Measurements from ENCODE around the gene SRC.

- no peak for TF ChIP-seq EZH2 (IDR thresholded peaks at IDR 0.05; ENCODE audit: borderline replicate concordance, low read length)
- TF ChIP-seq CTCF (IDR thresholded peaks at IDR 0.05; ENCODE audit: low read length) = no peak
These were observed 35.0 kb upstream of the SRC start for GRCh38 chr20:37310951-37311350.

Measured in OCI-LY1 (cell line).